ENCODE measurements around the gene FLNC.

FLNC gene

DNA sequence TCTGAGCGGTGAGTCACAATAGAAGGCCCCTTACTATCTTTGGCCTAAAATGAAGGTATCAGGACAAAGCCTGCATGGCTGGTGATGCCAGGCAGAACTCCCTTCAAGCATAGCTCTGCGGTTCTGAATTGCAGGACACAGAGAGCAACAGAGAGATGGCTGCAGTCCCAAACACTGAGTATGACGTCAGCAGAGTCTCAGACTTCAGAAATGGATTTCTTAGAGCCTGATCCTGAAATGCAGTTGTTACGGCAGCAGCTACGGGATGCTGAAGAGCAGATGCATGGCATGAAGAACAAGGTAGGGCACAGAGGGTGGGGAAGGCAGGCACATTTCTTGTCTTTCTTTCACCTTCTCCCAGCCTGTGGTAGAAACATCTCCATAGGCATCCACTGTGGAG is 25.0 kb upstream of the FLNC start:
- no peak overlapping the region for H3K27ac ChIP-seq
- no peak for TF ChIP-seq ZFX (IDR thresholded peaks at IDR 0.05; ENCODE audit: borderline replicate concordance)
- TF ChIP-seq, protein P1, sequence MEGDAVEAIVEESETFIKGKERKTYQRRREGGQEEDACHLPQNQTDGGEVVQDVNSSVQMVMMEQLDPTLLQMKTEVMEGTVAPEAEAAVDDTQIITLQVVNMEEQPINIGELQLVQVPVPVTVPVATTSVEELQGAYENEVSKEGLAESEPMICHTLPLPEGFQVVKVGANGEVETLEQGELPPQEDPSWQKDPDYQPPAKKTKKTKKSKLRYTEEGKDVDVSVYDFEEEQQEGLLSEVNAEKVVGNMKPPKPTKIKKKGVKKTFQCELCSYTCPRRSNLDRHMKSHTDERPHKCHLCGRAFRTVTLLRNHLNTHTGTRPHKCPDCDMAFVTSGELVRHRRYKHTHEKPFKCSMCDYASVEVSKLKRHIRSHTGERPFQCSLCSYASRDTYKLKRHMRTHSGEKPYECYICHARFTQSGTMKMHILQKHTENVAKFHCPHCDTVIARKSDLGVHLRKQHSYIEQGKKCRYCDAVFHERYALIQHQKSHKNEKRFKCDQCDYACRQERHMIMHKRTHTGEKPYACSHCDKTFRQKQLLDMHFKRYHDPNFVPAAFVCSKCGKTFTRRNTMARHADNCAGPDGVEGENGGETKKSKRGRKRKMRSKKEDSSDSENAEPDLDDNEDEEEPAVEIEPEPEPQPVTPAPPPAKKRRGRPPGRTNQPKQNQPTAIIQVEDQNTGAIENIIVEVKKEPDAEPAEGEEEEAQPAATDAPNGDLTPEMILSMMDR (IDR thresholded peaks at IDR 0.05) = no peak

DNA sequence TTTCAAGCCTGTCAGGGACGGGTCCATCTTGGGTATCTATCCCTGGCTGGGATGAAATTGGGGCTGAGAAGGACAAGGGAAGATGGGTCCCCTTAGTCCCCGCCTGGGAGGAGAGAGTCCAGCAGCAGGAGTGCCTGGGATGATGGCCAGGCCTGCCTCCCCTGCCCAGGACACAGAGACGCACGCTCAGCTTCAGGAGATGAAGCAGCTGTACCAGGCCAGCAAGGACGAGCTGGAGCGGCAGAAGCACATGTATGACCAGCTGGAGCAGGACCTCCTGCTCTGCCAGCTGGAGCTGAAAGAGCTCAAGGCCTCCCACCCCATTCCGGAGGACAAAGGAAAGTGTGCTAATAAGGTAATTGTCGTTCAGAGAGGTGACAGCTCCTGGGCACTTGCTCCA is 23.0 kb upstream of the FLNC start:
- no peak for TF ChIP-seq ZFX (IDR thresholded peaks at IDR 0.05; ENCODE audit: borderline replicate concordance)
- TF ChIP-seq, protein P1 (IDR thresholded peaks at IDR 0.05) = no peak
- no peak overlapping the region for H3K27ac ChIP-seq

GRCh38 chr7:128809363-128809762 is 20.8 kb upstream of the FLNC start:
- no peak overlapping the region for H3K27ac ChIP-seq
- TF ChIP-seq, protein P1 (IDR thresholded peaks at IDR 0.05) = no peak
- TF ChIP-seq ZFX (IDR thresholded peaks at IDR 0.05; ENCODE audit: borderline replicate concordance) = no peak

DNA sequence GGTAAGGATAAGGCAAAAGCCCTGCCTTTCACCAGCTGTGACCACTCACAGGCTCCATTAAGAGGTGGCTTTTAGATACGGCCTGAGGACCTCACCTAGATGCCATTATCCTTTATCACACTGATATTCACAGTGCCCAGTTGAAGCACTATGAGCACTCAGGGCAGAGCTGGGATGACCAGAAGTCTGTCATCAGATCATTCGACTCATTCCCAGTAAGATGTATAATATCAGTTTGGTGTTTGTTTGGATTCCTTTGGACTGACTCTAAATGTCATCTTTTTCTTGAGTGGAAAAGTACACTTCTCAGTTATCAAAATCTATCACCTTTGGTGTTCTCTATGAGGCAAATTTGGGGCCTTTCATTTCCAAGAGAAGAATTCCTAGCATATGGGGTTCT is 19.7 kb upstream of the FLNC start:
- no peak overlapping the region for H3K27ac ChIP-seq
- TF ChIP-seq ZFX (IDR thresholded peaks at IDR 0.05; ENCODE audit: borderline replicate concordance) = no peak
- TF ChIP-seq, protein P1 (IDR thresholded peaks at IDR 0.05) = no peak

DNA sequence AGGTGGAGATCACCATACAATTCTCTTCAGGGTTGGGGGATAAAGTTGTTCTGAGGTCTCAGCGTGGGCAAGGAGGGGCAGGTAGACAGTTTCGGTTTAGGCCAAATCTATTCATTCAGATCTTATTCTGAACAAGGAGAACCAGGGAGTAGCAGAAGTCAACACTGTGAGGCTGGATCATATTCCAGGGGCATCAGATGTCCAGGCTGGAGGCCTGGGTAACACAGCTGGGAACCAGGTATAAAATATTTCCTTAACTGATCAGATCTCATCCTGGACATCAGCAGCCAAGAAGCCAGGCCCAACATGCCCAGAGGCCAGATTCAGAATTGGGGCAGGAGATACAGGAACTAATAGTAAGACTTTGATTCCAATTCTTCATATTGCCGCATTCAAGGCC is 19.2 kb upstream of the FLNC start:
- H3K27ac ChIP-seq = no peak overlapping the region

GRCh38 chr7:128811631-128812430 is 18.4 kb upstream of the FLNC start:
- no peak overlapping the region for H3K27ac ChIP-seq
- TF ChIP-seq ZFX (IDR thresholded peaks at IDR 0.05; ENCODE audit: borderline replicate concordance) = no peak
- TF ChIP-seq, protein P1 (IDR thresholded peaks at IDR 0.05) = no peak

More for the DNA sequence above, 19.2 kb upstream of the FLNC start:
- TF ChIP-seq, protein P1 (IDR thresholded peaks at IDR 0.05) = no peak
- TF ChIP-seq ZFX (IDR thresholded peaks at IDR 0.05; ENCODE audit: borderline replicate concordance) = no peak

DNA sequence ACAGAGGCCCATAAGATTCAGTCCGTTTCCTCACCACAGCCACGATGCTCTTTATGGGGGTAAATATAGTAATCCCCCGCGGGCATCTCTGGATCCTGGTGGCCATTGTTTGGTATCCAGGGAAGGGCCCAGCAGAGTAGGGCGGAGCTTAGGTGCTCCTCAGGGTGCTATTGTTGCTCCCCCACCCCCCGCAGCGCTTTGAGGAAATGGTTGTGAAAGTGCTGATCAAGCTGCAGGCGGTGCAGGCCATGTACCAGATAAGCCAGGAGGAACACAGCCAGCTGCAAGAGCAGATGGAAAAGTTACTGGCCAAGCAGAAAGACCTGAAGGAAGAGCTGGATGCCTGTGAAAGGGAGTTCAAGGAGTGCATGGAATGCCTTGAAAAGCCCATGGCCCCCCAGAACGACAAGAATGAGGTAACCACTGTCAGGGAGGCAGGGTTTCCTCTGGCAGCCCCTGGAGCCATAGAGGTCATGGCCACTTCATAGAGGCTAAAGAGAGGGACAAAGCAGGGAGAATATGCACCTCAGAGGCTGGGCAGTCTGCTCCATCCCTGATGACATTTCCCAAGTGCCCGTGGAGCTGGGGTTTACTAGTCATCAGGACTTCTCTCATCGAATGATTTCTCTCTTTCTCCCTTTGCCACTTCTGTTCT is 17.6 kb upstream of the FLNC start:
- H3K27ac ChIP-seq = no peak overlapping the region

More for the DNA sequence above, 17.6 kb upstream of the FLNC start:
- TF ChIP-seq, protein P1 (IDR thresholded peaks at IDR 0.05) = no peak
- TF ChIP-seq ZFX (IDR thresholded peaks at IDR 0.05; ENCODE audit: borderline replicate concordance) = no peak

All from 22Rv1 (cell line).